Suprapubic skin (tissue), 3 donors: ENCODE data around the gene ASIC2.

ENCODE experiments used
- CTCF ChIP-seq, 2 donors: fragments of 200-600 bp in 1 of 2; fragments of 450-650 bp in 1 of 2; sonication (generic) in 1 of 2; IDR thresholded peaks; one replicate each; pipeline ENCODE4 v1.5.1; 2016 to 2019; ENCODE audit warnings: antibody characterized with exemption in 2 of 2, mild to moderate bottlenecking in 1 of 2, moderate library complexity in 1 of 2
- POLR2AphosphoS5 ChIP-seq, 3 donors: sonication (generic); formaldehyde crosslinking; IDR thresholded peaks; one replicate each; pipeline ENCODE4 v1.6.1; 2017; ENCODE audit warnings: antibody characterized with exemption in 3 of 3

- no peak for TF ChIP-seq CTCF (IDR thresholded peaks at IDR 0.05)
- no peak for TF ChIP-seq POLR2AphosphoS5 (IDR thresholded peaks at IDR 0.05)
Measured at GRCh38 chr17:33204156-33204555, 88.9 kb downstream of the ASIC2 start.
